H1 (cell line): Measurements from ENCODE around the gene SEC14L5. TPM values are rescaled to one million over a fixed set of nuclear protein-coding genes. Genes with fewer than 3 reads are reported as not detected.

Source experiments
- EP300 ChIP-seq, 2 experiments: IDR thresholded peaks; 1 replicate in 1 of 2; 2 replicates in 1 of 2; pipeline ENCODE4 v1.6.1; 2011 to 2012; ENCODE audit warnings: low read depth in 2 of 2, low read length in 2 of 2, mild to moderate bottlenecking in 2 of 2, borderline replicate concordance in 1 of 2, inconsistent platforms in 1 of 2, moderate library complexity in 1 of 2
- HDAC6 ChIP-seq: IDR thresholded peaks from one replicate; pipeline ENCODE4 v1.7.1; 2012; ENCODE audit warnings: low read depth, mild to moderate bottlenecking, inconsistent platforms, low read length, moderate library complexity
- KDM4A ChIP-seq: IDR thresholded peaks from one replicate; pipeline ENCODE4 v1.7.1; 2012; ENCODE audit warnings: low read depth, mild to moderate bottlenecking, moderate library complexity, low read length, inconsistent platforms; ENCODE audit not compliant: severe bottlenecking
- RAD21 ChIP-seq, 2 experiments: IDR thresholded peaks in 1 of 2; conservative IDR thresholded peaks in 1 of 2; 2 replicates each; pipeline ENCODE4 v1.6.1; 2011; ENCODE audit warnings: low read depth in 2 of 2, low read length in 2 of 2, improper control_type of control experiment in 1 of 2, inconsistent platforms in 1 of 2, mild to moderate bottlenecking in 1 of 2, moderate library complexity in 1 of 2
- RBBP5 ChIP-seq: IDR thresholded peaks from 2 replicates; pipeline ENCODE4 v1.7.1; 2012; ENCODE audit warnings: low read depth, mild to moderate bottlenecking, inconsistent platforms, low read length, moderate library complexity, borderline replicate concordance
- TAF7 ChIP-seq: optimal IDR thresholded peaks from 2 replicates; pipeline ENCODE3; 2011; ENCODE audit warnings: low read depth, mild to moderate bottlenecking, inconsistent platforms, low read length, moderate library complexity, borderline replicate concordance
- YY1 ChIP-seq: IDR thresholded peaks from 2 replicates; pipeline ENCODE4 v1.6.1; 2011; ENCODE audit warnings: low read depth, mild to moderate bottlenecking, low read length
- polyA plus RNA-seq, 7 experiments: library from polyadenylated mRNA; depleted of rRNA in 3 of 7; stranded (reverse) in 5 of 7; unstranded in 2 of 7; fragments of >200 nt in 5 of 7; fragments of 200-250 nt in 2 of 7; gene quantifications; 1 replicate in 5 of 7; 2 replicates in 1 of 7; 4 replicates in 1 of 7; pipeline versions ENCODE4 v1.2.1 to v1.2.3, GENCODE V29; 2011 to 2013; ENCODE audit warnings: missing spikeins in 2 of 7, mixed read lengths in 2 of 7
- total RNA-seq: library from RNA; stranded (reverse); fragmentation: NEBNext Ultra II Directional; extraction: Animal tissue kit (Norgen Biotek cat#: 25700); gene quantifications from 2 replicates; pipeline ENCODE4 v1.2.1, GENCODE V29; 2021
- TF ChIP-seq, protein P1 (sequence below): IDR thresholded peaks from 2 replicates; pipeline ENCODE4 v1.6.1; 2012; ENCODE audit warnings: inconsistent platforms

Gene SEC14L5
- total and polyA plus RNA-seq, 2 of the 8 experiments (the other 6 are each of a cell fraction or from before 2014, with no cell fraction given): 1.9 to 3.0 TPM

GRCh38 chr16:4936181-4936990 is 21.7 kb upstream of the SEC14L5 start (continued):
- no peak for TF ChIP-seq EP300 (IDR thresholded peaks at IDR 0.05; ENCODE audit: borderline replicate concordance in 1 of 2, low read depth in 2 of 2, low read length in 2 of 2)
- 0 out of 2 replicates have a peak, but pooled peaks have one; percentile 6 for TF ChIP-seq RBBP5
- peak; percentile 23 to 45; a peak in 3 of 4 replicates for TF ChIP-seq RAD21 (IDR thresholded peaks at IDR 0.05 in 1 of 2, conservative IDR thresholded peaks at IDR 0.05 in 1 of 2; ENCODE audit: low read depth in 2 of 2, low read length in 2 of 2)
- peak; percentile 19 for TF ChIP-seq TAF7
- TF ChIP-seq HDAC6: no peak
- no peak for TF ChIP-seq YY1
- TF ChIP-seq KDM4A: peak; percentile 96
- TF ChIP-seq, protein P1, sequence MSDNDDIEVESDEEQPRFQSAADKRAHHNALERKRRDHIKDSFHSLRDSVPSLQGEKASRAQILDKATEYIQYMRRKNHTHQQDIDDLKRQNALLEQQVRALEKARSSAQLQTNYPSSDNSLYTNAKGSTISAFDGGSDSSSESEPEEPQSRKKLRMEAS: 0 out of 2 replicates have a peak, but pooled peaks have one; percentile 26
- TF ChIP-seq, all 59 proteins: peak for 8
